ENCODE data around the gene EIF5A. TPM values are rescaled to one million over a fixed set of nuclear protein-coding genes. Genes with fewer than 3 reads are reported as not detected.
A peak's percentile ranks its signal among the peaks of the same experiment; 100 is the strongest.

EIF5A gene
- polyA plus RNA-seq, 4 donors = 247 to 327 (median 311) TPM

GRCh38 chr17:7284911-7285310, 22.5 kb upstream of the EIF5A start:
- DNase-seq (ENCODE audit: low read depth in 4 of 4, low spot score in 3 of 4) = no peak

DNA sequence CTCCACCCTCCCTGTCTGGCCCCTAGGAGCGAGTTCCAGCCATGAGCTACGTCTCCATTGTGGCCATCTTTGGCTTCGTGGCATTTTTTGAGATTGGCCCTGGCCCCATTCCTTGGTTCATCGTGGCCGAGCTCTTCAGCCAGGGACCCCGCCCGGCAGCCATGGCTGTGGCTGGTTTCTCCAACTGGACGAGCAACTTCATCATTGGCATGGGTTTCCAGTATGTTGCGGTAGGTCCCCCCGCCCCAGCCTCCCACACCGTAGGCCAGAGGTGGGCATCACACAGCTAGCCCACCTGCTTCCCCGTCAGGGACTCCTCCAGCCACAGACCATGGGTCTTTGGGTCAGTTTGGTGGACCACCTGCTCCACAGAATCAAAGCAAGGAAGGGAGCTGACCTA, 21.7 kb upstream of the EIF5A start:
- no peak for DNase-seq (ENCODE audit: low read depth in 4 of 4, low spot score in 3 of 4)

- no peak for DNase-seq (ENCODE audit: low read depth in 4 of 4, low spot score in 3 of 4)
Observed at GRCh38 chr17:7289256-7290032, 18.0 kb upstream of the EIF5A start.

DNA sequence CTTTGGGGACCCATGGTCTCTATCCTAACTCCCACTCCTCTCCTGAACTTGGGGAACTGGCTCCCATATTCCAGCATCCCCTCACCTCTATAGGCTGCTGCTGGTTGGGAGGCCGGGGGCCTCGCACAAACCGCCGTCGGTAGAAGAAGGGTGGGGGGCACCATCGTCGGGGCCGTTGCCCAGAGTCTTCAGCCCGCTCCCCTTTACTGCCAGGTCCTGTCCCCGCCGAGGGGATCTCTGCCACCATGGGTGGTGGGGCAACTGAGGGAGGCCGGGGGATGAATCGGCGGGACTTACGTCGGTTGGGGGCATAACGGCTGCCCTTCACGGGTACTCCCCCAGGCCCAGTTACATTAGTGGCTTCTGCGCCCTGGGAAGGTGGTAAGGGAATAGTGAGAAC, 17.3 kb upstream of the EIF5A start:
- DNase-seq (ENCODE audit: low read depth in 4 of 4, low spot score in 3 of 4) = no peak

DNA sequence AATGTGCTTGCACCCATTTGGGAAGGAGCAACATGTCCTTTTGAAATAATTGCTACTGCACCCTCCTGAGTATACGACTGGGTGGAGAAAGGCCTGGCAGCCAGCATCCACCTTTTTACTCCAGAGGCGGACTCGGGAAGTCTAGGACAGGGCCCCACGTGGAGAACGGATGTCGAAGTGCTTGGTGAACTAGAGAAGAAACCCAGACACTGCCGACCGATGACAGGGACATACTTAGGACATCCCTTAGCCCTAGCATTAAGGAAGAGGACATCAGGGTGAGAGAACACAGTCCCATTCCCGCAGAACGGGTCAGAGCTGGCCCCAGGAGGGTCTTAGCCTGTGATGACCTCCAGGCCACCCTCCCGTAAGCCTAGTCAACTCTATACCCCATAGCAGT, 16.7 kb upstream of the EIF5A start:
- no peak for DNase-seq (ENCODE audit: low read depth in 4 of 4, low spot score in 3 of 4)

GRCh38 chr17:7292194-7292593, 15.2 kb upstream of the EIF5A start:
- no peak for DNase-seq (ENCODE audit: low read depth in 4 of 4, low spot score in 3 of 4)

DNA sequence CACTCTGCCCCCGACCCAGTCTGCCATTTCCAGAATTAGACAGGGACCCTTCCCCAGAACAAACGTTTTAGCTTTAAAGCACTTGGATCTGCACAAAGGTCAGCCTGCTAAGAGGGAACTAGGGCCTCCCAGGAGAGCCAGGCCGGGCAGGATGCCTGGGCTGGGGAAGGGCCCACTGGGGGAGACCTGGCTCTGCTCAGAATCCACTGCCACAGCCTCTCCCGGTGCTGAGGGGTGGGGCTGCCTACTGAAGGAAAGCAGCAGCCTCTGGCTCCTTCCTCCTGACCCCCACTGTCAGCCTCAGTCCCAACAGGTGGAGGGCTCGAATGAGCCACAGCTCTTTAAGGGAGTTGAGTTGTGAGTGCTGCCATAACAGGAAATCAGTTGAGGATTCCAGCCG, 14.7 kb upstream of the EIF5A start:
- DNase-seq (ENCODE audit: low read depth in 4 of 4, low spot score in 3 of 4) = no peak

GRCh38 chr17:7293159-7293558, 14.3 kb upstream of the EIF5A start:
- no peak for DNase-seq (ENCODE audit: low read depth in 4 of 4, low spot score in 3 of 4)

DNA sequence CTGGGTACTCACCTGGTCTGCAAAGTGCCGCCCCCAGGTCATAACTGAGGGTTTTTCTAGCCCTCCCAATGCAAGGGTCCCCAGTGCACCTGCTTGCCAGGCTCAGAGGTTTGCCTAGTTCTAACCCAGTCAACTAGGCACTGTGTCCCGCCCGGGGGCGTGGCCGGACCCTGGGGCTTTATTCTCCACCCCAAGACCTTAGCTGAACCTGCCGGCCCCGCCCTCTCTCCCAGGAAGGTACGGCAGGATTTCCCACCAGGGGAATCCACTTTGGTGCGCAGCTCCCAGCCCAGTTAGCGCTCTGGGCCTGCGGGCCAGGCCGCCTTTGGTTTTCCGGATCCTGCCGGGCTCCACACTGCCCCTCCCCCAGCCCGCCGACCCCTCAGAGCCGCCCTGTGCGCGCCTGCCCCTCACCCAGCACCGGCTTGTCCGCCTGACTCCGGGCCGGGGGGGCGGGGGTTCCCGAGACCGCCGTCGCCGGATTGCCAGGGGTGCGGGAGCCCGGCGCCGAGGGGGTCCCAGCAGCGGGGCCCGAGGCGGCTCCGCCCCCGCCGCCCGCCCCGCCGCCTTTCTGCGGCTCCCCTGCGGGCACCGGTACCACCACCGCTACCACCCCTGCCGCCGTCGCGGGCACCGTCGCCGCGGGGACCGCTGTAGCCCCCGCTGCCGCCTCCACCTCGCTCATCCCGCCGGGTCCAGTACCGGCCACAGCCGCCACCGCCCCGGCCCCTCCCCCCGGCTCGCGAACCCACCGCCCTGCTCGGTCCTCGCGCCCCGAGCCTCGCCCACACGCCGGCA, 13.4 kb upstream of the EIF5A start:
- DNase-seq (ENCODE audit: low read depth in 4 of 4, low spot score in 3 of 4) = no peak

GRCh38 chr17:7294614-7295153, 12.7 kb upstream of the EIF5A start, which contains the start of gene YBX2:
YBX2 (minus strand) TSS chr17:7294639; CDS start chr17:7294500, 139 bp downstream.
- no peak for DNase-seq (ENCODE audit: low read depth in 4 of 4, low spot score in 3 of 4)

DNA sequence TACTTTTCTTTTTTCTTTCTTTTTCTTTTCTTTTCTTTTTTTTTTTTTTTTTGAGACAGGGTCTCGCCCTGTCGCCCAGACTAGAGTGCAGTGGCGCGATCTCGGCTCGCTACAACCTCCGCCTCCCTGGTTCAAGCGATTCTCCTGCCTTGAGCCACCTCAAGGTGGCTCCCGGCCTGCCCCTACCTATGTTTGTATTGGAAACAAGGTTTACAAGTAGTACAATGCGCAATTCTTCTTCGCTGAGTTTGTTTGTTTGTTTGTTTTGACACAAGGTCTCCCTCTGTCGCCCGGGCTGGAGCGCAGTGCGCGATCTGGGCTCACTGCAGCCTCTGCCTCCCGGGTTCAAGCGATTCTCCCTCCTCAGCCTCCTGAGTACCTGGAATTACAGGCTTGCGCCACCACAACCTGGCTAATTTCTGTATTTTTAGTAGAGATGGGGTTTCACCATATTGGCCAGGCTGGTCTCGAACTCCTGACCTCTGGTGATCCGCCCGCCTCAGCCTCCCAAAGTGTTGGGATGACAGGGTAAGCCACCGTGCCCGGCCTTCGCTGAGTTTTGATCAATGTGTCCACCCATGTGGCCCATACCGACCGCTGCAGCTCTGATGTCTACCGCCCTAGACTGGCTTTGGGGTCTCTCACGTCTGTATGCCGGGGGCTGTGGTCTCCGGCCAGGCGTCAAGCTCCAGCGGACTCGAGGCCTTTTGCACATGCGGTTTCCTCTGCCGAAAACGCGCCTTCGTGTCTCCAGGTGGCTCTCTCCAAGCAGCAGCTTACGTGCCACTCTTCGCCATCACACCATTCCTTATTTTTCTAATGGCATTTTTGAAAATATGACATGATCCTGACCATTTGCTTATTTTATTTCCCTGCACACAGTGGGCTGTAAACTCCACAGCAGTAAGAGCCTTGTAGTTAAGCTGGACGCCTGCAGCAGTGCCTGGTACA, 11.9 kb upstream of the EIF5A start:
- DNase-seq (ENCODE audit: low read depth in 4 of 4, low spot score in 3 of 4) = no peak

- DNase-seq (ENCODE audit: low read depth in 4 of 4, low spot score in 3 of 4) = peak in 1 of 4 donors; percentile 48
Observed at GRCh38 chr17:7296189-7296861, 11.1 kb upstream of the EIF5A start.

DNA sequence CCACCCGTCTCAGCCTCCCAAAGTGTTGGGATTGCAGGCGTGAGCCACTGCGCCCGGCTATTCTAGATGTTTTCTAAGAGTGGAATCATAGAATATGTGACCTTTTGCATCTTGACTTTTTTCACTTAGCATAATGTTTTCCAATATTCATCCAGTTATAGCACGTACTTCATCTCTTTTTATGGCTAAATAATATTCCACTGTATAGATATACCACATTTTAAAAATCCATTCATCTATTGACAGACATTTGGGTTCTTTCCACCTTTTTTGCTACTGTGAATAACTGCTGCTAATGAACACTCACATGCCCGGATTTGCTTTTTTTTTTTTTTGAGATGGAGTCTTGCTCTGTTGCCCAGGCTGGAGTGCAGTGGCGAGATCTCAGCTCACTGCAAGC, 3.2 kb upstream of the EIF5A start:
- no peak for DNase-seq (ENCODE audit: low read depth in 4 of 4, low spot score in 3 of 4)

DNA sequence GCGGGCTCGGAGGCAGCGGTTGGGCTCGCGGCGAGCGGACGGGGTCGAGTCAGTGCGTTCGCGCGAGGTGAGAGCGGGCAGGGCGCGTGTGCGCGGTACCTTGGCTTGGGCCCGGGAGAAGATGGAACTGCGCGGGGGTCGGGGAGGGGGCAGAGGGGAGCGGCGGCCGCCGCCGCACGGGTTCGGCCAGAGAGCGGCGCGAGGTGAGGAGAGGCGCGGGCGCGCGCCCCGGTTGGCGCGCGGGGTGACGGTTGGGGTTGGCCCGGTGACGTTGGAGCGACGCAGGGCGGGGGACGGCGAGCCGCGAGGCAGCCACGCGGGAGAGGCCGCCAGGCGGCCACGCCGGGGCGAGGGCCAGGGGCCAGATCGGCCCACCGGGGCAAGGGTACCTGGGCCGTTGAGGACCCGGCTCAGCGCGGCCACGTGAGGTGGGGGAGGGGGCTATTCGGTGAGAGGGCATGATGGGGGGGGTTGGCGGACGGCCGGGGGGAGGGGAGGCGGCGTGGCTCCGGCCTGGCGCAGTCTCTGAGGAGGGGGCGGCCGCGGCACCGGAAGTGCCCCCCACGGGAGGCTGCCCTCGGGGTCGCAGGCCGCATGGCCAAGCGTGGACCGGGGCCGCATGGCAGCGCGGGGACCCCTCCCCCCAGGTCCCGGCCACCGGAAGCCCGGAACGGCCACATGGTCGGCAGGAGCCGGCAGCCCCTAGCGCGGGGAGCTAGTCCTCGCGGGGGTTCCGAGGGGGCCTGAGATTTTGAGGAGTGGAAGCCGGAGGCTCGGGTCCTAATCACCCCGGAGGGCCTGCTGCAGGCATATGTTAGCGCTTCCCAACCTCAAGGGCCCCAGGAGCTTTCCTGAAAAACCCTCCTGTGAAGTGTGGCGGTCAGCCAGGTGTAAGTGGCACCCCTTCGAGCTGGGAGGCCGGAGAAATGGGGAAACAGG, 527 bp downstream of the EIF5A start:
- no peak for DNase-seq (ENCODE audit: low read depth in 4 of 4, low spot score in 3 of 4)

- no peak for DNase-seq (ENCODE audit: low read depth in 4 of 4, low spot score in 3 of 4)
Observed at GRCh38 chr17:7308625-7309433, 1.4 kb downstream of the EIF5A start.

DNA sequence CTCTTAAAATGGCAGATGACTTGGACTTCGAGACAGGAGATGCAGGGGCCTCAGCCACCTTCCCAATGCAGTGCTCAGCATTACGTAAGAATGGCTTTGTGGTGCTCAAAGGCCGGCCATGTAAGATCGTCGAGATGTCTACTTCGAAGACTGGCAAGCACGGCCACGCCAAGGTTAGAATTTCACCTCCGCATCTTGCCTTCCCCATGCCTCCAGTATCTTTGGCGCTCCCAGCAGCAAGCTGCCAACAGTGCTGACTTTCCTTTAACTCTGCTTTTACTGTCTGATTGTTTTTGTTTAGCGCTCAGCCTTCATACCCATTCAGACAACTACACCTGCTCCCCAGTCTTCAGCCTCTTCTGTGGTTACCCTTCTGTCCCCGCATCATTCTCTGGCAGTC, 2.2 kb downstream of the EIF5A start:
- DNase-seq (ENCODE audit: low read depth in 4 of 4, low spot score in 3 of 4) = no peak

DNA sequence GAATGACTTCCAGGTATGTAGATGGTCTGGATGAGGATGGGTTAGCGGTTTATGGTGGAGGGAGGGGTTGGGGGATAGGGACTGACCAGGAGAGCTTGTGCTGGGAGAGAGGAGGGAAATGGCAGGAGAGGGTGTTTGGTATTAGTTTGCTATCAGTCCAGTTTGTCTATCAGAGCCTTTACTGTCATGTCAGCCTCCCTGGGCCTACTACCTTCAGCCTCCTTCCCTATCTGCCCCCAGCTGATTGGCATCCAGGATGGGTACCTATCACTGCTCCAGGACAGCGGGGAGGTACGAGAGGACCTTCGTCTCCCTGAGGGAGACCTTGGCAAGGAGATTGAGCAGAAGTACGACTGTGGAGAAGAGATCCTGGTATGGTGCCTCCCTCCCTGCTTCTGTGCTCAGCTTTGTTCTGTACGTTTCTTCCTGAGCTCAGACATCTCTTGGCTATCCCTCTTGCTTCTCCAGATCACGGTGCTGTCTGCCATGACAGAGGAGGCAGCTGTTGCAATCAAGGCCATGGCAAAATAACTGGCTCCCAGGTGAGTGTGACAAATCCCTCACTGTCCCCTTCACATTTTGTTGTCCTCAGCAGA, 3.8 kb downstream of the EIF5A start:
- DNase-seq (ENCODE audit: low read depth in 4 of 4, low spot score in 3 of 4) = no peak

Measured in left renal pelvis (tissue), 4 donors.